Hindlimb muscle (tissue), 1 donor: Measurements from ENCODE around the gene PRKAR2A. TPM values are rescaled to one million over a fixed set of nuclear protein-coding genes. Genes with fewer than 3 reads are reported as not detected.
"Not testable (repeated sequence)": the region's sequence is repeated elsewhere in the genome, so short reads cannot be mapped to it uniquely, and the experiment has no call there.

Experiments
- DNase-seq: peaks from one replicate; pipeline ENCODE4 v3.0.0-alpha.2; 2013
- polyA plus RNA-seq: library from polyadenylated mRNA; unstranded; fragments of 120-200 nt; gene quantifications from one replicate; pipeline ENCODE4 v1.2.1, GENCODE V29; 2013; ENCODE audit not compliant: insufficient read length

Gene PRKAR2A
- polyA plus RNA-seq, 1 donor: 37.2 TPM

DNA sequence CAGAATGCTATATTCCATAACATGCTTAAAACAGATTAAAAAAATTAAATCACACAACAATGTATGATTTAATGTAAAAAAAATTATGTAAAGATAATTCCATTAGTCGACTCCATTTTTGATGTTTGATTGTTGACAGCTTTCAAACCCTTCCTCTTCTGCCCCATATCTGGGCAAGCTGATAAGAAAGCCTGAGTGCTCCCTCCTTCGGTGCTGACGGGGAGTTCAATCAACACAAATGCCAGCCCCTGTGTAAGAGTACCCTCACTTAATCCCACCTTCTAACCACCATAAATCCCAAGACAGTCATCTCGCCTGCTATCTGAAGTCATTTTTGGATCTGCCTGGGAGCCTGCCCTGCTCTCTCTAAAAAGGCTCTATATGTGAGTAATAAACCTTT is 70.8 kb downstream of the PRKAR2A start:
- no peak for DNase-seq

DNA sequence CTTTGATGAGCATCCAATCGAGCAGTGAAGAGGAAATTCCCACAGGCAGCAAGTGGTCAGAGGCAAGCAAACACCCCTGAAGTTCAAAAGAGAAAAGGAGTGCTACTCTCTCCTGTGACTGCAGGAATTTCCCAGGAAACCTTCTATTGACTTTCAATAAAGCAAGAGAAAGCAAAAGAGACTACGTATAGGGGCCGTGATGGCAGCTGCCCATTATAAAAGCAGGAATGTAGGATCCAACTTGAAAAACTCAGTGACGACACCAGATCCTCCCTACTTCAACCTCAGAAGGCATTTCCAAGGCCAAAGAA is 77.5 kb downstream of the PRKAR2A start:
- DNase-seq: no peak

DNA sequence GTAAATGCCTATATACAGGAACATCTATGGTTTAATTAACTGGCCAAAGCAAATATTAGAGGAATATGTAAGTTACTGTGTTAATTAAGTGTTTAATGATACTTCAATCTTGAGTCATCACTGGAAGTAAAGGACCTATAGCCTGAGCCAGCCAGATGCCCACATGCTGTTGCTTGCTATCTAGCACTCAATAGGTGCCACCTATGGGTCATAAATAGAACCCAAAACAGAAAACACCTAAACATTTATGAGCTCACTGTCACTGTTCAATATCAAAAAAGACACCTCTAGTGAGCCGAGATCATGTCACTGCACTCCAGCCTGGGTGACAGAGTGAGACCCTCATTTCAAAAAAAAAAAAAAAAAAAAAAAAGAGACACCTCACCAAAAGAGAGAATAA is 82.3 kb downstream of the PRKAR2A start:
- no peak for DNase-seq

DNA sequence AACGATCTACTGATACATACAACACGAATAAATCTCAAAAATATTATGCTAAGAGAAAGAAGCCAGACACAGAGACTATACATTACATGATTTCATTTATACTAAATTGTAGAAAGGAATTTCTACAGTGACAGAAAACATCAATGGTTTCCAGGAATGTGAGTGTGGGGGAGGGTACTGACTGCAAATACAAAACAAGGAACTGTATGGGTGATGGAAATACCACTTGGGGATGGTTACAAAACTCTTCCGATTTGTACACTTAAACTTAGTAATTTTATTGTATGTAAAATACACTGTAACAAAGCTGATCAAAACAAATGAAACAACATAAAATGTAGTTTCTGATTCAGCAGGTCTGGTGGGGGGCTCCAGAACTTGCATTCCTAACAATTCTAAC is 84.9 kb downstream of the PRKAR2A start:
- DNase-seq: no peak

GRCh38 chr3:48759991-48760540 is 87.6 kb downstream of the PRKAR2A start:
- not testable (repeated sequence) for DNase-seq

DNA sequence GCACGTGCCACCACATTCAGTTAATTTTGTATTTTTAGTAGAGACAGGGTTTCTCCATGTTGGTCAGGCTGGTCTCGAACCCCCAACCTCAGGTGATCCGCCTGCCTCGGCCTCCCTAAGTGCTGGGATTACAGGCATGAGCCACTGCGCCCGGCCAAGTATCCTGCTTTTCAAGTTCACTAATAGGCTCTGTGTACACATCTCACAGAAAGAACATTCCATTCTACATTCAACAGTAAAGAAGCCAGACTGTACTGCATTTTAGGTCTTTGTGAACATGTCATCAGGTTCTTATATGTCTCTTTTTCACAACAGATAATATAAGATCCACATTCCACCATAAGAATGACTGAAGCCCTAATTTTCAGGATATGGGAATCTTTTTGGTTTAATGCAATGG is 88.1 kb downstream of the PRKAR2A start:
- not testable (repeated sequence) for DNase-seq

- no peak for DNase-seq
Observed at GRCh38 chr3:48759071-48759470, 88.6 kb downstream of the PRKAR2A start.

GRCh38 chr3:48756640-48757039 is 91.0 kb downstream of the PRKAR2A start:
- no peak for DNase-seq

DNA sequence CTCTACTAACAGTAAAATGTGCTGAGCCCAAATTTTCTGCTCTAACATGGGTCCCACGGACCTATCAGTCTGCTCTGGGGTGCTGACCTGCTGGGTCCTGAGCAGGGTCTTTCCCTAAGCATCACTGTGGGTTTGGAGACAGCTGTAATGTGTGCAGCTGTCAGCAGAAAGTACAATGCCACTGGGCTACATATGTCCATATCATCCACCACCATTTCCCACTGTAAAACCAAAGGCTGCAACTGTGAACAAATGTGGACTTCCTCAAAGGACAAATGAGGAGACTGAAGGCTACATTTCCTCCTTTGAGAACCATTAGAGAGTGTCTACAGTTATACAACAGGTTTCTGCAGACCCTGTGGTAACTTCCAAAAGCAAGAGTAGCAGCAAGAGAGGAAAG is 96.8 kb downstream of the PRKAR2A start:
- DNase-seq: no peak

DNA sequence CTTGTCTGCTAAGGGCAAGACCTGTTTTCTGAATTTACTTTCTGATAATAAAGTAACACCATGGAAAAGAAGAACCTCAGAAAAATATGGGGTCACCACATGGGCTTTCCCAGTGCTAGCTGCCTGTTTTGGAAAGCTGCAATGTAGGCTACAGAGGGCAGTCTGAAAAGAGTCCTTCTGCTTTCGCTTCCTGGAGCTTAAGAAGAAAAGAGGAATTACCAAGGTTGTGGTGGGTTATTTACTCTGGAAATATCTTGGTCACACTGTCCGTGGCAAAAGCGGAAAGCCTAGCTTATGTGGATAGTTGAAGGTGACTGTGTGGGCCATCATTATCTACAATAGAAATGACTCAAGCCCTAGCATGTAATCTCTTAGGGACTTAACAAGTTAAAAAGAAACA is 98.9 kb downstream of the PRKAR2A start:
- DNase-seq: no peak

DNA sequence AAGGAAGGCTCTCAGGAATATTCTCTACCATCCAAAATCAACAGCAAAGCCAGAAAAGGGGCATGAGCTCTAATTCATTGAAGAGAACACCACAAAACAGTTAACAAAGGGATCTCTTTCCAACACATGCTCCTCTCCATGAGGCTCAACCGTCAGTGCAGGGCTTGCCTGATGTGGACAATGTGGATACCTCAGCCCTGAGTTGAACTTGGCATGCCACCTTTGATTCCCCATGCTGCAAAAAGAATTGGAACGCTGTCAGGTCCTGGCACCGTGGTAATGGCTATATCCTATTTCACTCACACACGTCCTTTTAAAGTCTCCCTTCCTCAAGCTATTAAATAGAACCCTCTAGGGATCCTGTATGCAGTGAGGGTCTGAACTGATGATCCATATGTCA is 100.0 kb downstream of the PRKAR2A start:
- DNase-seq: no peak

GRCh38 chr3:48747015-48747615 is 100.6 kb downstream of the PRKAR2A start:
- no peak for DNase-seq

DNA sequence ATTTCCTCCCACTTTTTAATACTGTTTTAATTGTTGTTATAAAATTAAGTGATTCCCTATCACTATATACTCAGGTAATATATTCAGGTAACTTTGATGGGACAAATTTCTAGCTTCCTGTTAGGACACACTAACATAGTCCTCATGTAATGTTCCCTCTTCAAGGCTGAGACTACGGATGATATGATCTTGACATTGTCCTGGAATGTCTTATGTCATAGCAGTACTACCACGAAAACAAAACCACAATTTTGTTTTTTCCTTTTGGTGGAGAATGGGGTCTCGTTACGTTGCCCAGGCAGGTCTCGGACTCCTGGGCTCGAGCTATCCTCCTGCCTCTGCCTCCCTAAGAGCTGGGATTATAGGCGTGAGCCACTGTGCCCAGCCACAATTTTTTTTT is 103.9 kb downstream of the PRKAR2A start:
- no peak for DNase-seq

- not testable (repeated sequence) for DNase-seq
Observed at GRCh38 chr3:48741226-48741625, 106.4 kb downstream of the PRKAR2A start.

DNA sequence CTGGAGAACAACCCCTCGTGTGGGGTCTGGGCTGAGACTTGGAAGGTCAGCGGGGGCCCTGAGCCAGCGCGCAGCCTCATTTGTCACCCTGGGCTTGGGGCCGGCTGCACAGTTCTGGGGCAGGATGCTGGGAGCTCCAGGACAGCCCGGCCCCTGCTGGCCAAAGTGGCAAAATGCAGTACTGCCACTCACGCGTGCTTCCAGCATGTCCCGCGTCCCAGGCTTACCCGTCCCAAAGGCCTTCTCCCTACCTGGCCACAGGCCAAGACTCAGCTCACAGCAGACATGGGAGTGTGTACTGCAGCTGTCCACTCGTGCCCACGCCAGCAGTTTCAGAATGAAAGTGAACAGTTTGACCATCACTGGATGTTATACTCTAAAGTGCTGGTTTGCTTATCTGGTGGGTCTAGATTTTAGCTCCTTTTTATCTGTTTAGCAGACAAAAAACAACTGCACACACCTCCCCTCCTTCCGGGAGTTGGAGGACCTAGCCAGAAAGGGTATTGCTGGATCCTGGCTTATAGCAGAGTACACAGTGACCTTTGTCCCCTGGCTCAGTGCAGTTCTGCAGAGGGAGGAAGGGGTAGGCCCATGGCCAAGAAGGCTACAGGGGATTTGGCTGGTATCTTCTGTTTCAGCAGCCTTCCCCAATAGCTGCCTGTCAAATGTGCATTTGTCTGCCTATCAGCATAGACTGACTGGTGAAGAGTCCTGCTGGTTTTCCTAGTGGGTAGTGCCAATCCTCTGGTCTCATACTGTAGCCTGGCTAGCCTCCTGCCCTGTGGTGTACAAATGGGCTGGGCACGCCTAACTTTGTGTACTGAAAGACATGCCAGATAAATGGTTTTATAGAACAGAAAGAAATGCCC is 107.5 kb downstream of the PRKAR2A start:
- peak; percentile 54 for DNase-seq

DNA sequence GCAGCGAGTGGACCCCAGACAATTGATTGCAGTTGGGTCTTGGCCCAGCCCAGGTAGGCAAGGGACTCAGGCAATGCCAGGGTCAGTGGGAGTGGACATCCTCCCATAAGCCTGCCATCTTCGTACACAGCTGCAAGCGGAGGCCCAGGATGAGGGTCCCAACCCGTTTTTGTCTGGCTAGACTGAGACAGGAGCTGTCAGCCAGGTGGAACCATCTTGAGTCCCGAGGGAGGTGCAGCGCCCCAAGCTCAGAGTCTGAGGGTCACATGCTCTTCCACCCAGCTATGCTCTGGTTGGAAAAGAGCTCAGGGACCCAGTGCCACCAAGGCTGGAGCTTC is 108.1 kb downstream of the PRKAR2A start:
- no peak for DNase-seq

GRCh38 chr3:48738926-48739616 is 108.6 kb downstream of the PRKAR2A start:
- no peak for DNase-seq

- no peak for DNase-seq
Observed at GRCh38 chr3:48738144-48738536, 109.5 kb downstream of the PRKAR2A start.

DNA sequence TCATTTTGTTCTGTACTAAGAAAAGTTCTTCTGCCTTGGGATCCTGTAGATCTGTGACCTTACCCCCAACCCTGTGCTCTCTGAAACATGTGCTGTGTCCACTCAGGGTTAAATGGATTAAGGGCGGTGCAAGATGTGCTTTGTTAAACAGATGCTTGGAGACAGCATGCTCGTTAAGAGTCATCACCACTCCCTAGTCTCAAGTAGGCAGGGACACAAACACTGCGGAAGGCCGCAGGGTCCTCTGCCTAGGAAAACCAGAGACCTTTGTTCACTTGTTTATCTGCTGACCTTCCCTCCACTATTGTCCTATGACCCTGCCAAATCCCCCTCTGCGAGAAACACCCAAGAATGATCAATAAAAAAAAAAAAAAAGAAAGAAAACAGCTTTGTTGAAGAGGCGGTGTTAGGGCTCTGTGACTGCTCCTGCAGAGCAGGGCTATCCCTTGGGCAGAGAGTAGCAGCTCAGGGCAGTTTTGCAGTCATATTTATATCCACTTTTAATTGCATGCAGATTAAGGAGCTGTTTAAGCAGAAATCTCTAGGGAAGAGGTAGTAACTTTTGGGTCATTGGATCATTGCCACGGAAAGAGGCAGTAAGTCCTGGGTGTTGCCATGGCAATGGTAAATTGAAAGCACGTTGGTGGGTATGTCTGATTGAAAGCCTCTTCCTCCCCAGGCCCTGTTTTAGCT is 112.5 kb downstream of the PRKAR2A start:
- not testable (repeated sequence) for DNase-seq

- not testable (repeated sequence) for DNase-seq
Observed at GRCh38 chr3:48734541-48734940, 113.1 kb downstream of the PRKAR2A start.

DNA sequence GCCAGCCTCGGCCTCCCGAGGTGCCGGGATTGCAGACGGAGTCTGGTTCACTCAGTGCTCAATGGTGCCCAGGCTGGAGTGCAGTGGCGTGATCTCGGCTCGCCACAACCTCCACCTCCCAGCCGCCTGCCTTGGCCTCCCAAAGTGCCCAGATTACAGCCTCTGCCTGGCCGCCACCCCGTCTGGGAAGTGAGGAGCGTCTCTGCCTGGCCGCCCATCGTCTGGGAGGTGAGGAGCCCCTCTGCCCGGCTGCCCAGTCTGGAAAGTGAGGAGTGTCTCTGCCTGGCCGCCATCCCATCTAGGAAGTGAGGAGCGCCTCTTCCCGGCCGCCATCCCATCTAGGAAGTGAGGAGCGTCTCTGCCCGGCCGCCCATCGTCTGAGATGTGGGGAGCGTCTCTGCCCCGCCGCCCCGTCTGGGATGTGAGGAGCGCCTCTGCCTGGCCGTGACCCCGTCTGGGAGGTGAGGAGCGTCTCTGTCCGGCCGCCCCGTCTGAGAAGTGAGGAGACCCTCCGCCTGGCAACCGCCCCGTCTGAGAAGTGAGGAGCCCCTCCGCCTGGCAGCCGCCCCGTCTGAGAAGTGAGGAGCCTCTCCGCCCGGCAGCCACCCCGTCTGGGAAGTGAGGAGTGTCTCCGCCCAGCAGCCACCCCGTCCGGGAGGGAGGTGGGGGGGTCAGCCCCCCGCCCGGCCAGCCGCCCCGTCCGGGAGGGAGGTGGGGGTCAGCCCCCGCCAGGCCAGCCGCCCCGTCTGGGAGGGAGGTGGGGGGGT is 113.7 kb downstream of the PRKAR2A start:
- not testable (repeated sequence) for DNase-seq

DNA sequence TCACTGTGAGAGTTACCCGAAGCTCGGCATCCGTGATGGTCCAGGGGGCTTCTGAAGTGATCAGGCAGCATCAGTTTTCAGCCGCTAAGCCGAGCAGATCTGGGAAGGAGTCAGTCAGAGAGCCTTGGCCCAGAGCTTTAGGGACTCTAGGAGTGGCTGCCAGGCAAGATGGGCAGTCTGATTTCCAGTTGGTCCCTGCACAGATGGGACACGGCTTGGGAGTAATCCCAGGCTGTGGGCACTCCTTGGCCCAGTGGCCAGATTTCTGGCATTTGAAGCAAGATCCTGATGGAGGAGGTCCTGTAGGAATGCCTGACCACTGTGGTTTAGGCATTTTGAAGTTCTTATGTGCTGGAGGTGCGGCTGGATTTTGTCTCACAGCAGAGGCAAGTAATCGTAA is 120.2 kb downstream of the PRKAR2A start:
- no peak for DNase-seq
